NCI-H2029 (cell line): ENCODE data around the gene BANF2.

Experiments
- DNase-seq: peaks from one replicate; lab custom pipeline; 2025; lab: John Stamatoyannopoulos, UW

The BANF2 gene

DNA sequence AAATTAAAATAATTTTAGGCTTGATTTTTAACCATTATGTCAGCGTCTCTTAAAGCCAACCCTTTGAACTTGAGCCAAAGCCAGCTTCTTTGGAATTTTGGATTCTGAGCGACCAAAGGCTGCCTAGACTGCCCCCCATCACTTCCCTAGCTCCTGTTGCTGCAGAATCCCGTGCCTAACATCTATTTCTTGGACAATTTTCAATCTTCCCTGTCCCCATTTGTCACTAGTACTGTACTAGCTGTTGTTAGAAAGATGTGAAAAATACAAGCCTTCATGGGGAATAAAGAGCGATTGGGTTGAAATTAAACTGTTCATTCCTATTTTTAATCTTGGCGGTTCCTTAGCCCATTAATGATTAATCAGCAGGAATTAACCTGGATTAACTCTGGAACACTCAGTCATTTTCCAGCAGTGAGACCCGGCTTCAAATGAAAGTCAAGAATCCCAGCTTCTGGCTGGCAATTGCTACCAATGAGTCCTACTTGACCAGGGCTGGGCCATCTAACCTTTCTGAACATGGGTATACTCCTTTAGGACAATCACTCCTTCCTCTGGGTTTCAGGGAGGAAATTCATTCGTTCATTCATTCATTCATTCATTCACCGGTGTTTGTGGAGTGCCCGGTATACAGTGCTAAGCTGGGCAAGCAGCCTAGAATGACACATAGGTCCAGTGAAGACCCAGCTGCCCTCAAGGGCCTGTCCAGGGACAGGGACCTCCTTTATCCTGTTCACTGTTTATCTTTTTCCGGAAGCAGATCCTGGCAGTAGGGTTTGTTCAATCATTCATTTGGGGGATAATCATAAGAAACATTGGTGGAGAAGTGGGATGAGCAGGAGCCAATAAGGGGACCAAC lies 16.3 kb upstream of the BANF2 start:
- peak; percentile 33 for DNase-seq

GRCh38 chr20:17684077-17684888 lies 15.5 kb upstream of the BANF2 start:
- peak; percentile 69 for DNase-seq

DNA sequence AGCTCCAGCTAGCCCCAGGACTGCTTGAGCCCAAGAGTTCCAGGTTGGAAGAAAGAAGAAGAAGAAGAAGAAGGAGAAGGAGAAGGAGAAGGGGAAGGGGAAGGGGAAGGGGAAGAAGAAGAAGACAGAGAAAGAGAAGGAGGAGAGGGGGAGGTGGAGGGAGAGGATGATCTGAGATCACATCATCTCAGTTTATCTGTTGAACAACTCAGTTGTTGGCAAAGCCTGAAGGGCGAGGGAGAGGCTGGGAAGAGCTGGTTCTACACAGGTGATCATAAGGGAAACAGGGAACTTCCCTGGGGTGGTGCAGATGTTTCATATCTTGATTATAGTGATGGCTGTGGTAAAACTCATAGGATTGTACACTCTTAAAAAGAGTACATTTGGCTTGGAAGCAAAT lies 14.6 kb upstream of the BANF2 start:
- no peak for DNase-seq

DNA sequence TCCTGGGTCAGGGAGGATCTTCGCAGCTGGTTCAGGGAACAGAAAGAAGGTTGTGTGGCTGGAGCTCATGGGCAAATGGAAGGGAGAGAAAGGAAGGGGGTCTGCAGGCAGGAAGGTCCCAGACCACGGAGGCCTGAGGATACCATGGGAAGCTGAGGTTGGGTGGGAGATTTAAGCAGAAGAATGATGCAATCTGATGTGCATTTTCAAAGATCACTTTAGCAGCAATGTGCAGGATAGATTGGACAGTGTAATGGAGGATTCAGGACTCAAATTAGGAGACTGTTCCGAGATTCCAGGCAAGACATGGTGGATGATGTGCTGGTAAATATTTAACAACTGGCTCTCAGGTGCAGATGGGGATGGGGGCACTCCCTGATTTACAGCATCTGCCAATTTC lies 12.0 kb upstream of the BANF2 start:
- no peak for DNase-seq

DNA sequence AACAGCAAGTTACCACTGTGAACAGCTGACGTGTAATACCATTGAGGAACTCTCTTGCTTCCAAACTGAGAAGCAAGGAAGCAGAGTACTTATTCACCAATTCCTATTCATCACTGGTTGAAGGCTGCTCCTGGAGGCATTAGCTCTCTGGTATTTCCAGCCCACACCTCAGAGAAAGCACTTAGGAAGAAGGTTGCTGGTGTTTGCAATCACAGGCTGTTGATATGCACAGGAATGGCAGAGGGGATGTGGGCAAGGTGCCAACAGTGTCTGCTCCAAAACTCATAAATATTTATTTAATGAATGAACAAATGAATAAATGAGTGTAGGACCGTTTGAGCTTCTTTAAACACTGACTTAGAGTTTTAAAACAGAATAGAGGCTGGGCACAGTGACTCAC lies 10.8 kb upstream of the BANF2 start:
- no peak for DNase-seq

- no peak for DNase-seq
Measured at GRCh38 chr20:17690144-17690543, 9.6 kb upstream of the BANF2 start.

DNA sequence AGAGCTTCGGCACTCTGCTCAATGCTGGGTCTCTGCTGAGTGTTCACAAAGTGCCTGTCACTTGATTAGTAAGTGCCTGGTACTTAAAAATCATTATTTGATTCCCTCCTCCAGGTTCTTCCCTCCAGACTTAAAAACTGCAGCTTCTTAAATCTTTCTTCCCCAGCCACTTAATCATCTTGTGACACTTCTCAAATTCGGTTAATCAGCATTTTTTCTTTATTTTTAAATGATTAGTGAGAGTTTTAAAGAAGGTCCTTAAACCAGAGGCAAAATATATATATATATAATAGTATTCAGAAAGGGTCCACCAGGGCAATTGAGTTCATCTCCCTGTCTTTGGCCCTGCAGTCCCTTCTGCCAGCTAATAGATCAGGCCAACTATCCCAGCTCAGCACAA lies 8.0 kb upstream of the BANF2 start:
- DNase-seq = no peak

GRCh38 chr20:17693444-17694001 lies 6.2 kb upstream of the BANF2 start:
- no peak for DNase-seq

- no peak for DNase-seq
Measured at GRCh38 chr20:17694767-17695166, 5.0 kb upstream of the BANF2 start.

DNA sequence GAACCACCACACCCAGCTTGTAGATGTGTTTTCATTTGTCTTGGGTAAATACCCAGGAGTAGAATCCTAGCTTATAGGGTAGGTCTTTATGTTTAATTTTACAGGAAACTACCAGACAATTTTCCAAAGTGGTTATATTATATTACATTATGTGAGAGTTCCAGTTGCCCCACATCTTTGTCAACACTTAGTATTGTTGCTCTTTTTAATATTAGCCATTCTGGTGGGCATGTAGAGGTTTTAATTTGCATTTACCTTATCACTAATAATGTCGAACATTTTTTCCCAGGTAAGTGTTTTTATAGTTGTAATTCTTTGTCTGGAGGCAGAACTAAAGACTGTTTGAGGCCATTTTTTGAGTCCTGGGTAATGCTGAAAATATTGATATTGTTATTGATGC lies 3.5 kb upstream of the BANF2 start:
- DNase-seq = no peak

- no peak for DNase-seq
Measured at GRCh38 chr20:17697171-17697570, 2.6 kb upstream of the BANF2 start.

DNA sequence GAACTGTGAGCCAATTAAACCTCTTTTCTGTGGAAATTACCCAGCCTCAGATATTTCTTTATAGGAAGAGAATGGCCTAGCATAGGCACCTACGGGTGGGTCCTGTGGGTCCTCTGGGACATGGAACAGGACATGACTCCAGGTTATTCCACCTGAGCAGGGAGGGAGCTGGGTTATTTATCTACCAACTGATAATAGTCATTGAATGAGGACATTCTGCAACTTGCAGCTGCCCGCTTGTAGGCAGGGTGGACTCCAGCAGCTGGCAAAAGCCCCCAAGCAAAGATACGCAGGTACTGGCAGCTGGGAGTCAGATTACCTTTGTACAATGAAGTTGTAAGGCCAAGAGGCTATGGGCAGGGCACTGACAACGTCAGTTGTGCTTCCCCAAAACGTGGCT lies 1.4 kb upstream of the BANF2 start:
- peak; percentile 63 for DNase-seq

DNA sequence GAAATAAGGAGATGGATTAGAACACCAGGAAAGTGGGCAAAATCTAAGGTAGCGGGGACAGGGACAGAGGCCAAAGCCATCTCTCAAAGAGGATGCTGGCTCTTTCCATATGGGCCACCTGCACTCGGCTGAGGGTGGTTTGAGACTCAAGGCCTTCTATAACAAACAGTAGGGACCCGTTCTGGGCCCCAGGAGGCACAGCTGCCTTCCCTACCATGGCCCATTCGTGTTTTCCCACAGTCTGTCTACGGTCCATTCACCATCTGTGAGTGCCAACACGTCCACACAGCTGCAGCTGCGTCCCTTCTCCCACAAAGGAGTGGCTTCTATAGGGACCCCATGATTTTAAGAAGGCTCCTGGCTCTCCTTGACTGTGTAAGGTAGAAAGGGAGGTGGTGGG lies 871 bp downstream of the BANF2 start:
- no peak for DNase-seq

DNA sequence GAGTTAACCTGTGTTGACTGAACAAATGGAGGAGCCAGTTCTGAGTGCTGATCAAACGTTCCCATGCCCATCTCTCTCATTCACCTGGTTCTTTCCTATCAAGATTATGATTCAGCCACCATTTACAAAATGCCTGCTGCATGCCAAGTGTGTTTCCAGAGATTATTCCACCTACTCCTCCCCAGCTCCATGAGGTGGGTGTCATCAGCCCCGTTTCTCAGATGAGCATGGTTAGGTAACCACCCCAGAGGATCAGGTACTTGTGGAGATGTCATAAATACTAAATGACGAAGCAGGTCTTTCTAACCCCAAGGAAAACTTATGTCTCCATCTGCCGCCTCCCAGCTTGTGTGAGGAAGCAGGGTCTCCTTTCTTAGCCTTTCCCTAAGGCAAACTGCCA lies 2.1 kb downstream of the BANF2 start:
- no peak for DNase-seq

DNA sequence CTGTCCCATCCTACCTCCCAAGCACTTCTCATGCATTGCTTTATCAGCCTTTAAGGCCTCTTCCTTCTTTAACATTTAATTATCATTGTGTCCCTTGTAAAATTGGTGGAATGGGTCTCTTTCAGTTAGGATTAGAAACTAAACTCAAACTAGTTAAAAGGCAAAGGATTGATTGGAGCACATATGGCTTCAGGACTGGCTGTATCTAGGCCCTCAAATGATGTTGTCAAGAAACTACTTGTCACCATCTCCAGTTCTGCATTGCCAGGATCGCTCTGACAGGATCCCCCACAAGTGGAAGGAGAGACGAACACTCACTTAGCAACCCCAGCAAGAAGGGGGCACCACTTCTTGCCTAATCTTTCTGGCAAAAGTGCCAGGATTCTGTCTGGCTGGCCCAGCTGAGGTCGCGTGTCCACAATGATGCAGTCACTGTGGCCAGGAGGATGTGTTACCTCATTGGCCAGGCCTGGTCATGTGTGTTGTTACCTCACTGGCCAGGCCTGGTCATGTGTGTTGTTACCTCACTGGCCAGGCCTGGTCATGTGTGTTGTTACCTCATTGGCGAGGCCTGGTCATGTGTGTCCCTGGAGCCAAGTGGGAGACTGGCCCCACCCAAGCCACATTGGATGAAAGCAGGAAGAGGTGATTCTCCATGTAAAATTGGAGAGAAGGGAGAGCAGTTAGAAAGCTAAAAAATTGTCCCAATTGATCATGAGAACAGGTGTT lies 5.0 kb downstream of the BANF2 start:
- DNase-seq = no peak

DNA sequence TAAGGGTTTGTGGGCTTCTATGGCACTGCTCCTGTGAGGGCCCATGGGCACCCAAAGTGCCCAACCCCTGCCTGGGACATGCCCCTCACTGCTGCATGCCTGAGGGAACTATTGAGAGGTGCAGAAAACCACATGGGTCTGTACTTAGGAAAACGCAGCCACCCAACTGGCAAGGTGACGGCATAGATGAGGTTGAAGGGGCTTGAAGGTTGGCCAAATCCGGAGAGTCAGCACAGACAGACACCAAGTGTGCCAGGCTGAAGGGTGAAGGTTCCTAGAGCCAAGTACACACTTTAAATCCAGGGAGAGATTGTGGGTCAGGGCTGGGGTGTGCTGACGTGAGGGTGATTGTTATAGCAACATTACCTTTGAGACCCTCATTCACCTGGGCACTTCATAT lies 6.2 kb downstream of the BANF2 start:
- DNase-seq = no peak

DNA sequence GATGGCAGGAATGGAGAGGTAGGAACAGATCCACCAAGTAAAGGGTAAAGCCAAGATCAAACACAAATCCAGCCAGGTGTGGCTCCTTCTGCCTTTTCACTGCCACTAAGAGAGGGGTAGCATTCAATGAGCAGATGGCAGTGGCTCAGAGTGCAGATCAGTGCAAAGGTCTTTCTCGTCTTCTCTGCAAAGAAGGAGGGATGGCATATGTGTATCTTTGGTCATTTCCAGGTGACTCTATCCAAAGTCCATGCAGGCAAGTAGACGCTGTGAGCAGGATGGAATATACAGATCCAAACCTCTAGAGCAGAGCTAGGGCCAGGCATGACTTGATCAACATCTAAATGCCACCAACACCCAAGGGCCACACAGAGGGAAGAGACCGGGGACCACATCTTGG lies 6.9 kb downstream of the BANF2 start:
- DNase-seq = no peak

- peak; percentile 30 for DNase-seq
Measured at GRCh38 chr20:17707951-17708350, 8.2 kb downstream of the BANF2 start.

- no peak for DNase-seq
Measured at GRCh38 chr20:17708675-17709360, 9.1 kb downstream of the BANF2 start.

- DNase-seq = no peak
Measured at GRCh38 chr20:17709361-17710293, 9.9 kb downstream of the BANF2 start.
